Nephron (organoid): ENCODE results near the gene ANKRD13A.

ENCODE experiments used
- H3K27ac Mint-ChIP-seq, 3 experiments: 2 replicates each; pipeline ENCODE4 v1.8.0; 2020; ENCODE audit warnings: mixed read lengths in 3 of 3, mild to moderate bottlenecking in 2 of 3, moderate library complexity in 1 of 3
- H3K27me3 Mint-ChIP-seq: 2 replicates; pipeline ENCODE4 v1.8.0; 2021; ENCODE audit warnings: low read depth, mild to moderate bottlenecking, moderate library complexity, mixed read lengths
- H3K36me3 Mint-ChIP-seq: 2 replicates; pipeline ENCODE4 v1.8.0; 2020; ENCODE audit warnings: low read depth, mixed read lengths
- H3K4me1 Mint-ChIP-seq: 2 replicates; pipeline ENCODE4 v1.8.0; 2020; ENCODE audit warnings: mixed read lengths
- H3K4me3 Mint-ChIP-seq, 3 experiments: 2 replicates each; pipeline ENCODE4 v1.8.0; 2020; ENCODE audit warnings: mild to moderate bottlenecking in 3 of 3, mixed read lengths in 3 of 3, moderate library complexity in 2 of 3
- H3K9me3 Mint-ChIP-seq: 2 replicates; pipeline ENCODE4 v1.8.0; 2020; ENCODE audit warnings: mixed read lengths
- TF ChIP-seq, protein P1 (sequence below), 3 experiments: fragments of 200-600 bp; sonication (generic); IDR thresholded peaks; one replicate each; pipeline ENCODE4 v1.5.0; 2021; ENCODE audit warnings: antibody characterized with exemption in 3 of 3; ENCODE audit not compliant: unreplicated experiment in 3 of 3

Gene ANKRD13A

DNA sequence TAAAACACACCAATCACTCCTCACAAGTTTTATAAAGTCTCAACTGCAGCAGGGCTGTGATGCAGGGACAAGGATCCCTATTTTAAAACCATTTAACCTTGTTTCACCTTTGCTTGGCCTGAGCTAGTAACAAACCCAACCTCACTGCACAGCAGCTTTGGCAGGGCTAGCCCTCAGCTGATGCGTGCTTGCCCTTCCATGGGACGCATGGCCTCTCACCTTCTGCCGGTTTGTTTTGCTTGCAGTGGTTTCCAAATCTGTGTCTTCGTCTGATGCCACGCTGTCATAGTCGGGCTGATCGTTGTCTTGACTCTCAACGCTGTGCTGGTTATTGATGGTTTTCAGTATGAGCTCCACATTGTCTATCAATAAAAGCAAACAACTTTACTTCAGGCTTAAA lies 46.4 kb upstream of the ANKRD13A start:
- no peaks in the 10 kb centered on the region for H3K27me3 Mint-ChIP-seq
- no peak overlapping the region for H3K4me3 Mint-ChIP-seq
- H3K27ac Mint-ChIP-seq: peak overlapping the region; percentile 93 to 99 (median 97)
- TF ChIP-seq, protein P1, sequence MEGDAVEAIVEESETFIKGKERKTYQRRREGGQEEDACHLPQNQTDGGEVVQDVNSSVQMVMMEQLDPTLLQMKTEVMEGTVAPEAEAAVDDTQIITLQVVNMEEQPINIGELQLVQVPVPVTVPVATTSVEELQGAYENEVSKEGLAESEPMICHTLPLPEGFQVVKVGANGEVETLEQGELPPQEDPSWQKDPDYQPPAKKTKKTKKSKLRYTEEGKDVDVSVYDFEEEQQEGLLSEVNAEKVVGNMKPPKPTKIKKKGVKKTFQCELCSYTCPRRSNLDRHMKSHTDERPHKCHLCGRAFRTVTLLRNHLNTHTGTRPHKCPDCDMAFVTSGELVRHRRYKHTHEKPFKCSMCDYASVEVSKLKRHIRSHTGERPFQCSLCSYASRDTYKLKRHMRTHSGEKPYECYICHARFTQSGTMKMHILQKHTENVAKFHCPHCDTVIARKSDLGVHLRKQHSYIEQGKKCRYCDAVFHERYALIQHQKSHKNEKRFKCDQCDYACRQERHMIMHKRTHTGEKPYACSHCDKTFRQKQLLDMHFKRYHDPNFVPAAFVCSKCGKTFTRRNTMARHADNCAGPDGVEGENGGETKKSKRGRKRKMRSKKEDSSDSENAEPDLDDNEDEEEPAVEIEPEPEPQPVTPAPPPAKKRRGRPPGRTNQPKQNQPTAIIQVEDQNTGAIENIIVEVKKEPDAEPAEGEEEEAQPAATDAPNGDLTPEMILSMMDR (IDR thresholded peaks at IDR 0.05; ENCODE audit: unreplicated experiment in 3 of 3): no peak
- H3K4me1 Mint-ChIP-seq: peaks cover 53% of the 10 kb centered on the region
- peaks cover 60% of the 10 kb centered on the region for H3K36me3 Mint-ChIP-seq
- no peaks in the 10 kb centered on the region for H3K9me3 Mint-ChIP-seq

DNA sequence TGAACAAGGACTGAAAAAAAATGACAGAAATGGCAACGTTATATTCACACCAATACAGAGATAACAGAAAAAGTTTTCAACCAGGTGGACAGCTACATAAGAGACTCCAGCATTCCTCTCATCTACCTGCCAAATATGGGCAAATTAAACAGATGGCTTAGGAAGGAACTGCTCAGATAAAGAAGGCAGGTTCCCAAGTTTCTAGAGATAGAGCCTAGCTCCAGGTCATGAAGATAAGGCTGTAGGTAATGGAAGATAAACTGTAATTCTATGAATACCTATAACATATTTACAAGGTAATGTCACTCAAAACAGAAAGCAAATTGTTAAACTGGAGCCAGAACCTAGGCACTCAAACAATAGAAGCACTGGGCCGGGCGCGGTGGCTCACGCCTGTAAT lies 45.6 kb upstream of the ANKRD13A start:
- H3K27ac Mint-ChIP-seq: no peak overlapping the region
- peaks cover 46% of the 10 kb centered on the region for H3K4me1 Mint-ChIP-seq
- peaks cover 63% of the 10 kb centered on the region for H3K36me3 Mint-ChIP-seq
- H3K9me3 Mint-ChIP-seq: no peaks in the 10 kb centered on the region
- TF ChIP-seq, protein P1 (IDR thresholded peaks at IDR 0.05; ENCODE audit: unreplicated experiment in 3 of 3): no peak
- no peaks in the 10 kb centered on the region for H3K27me3 Mint-ChIP-seq
- no peak overlapping the region for H3K4me3 Mint-ChIP-seq

DNA sequence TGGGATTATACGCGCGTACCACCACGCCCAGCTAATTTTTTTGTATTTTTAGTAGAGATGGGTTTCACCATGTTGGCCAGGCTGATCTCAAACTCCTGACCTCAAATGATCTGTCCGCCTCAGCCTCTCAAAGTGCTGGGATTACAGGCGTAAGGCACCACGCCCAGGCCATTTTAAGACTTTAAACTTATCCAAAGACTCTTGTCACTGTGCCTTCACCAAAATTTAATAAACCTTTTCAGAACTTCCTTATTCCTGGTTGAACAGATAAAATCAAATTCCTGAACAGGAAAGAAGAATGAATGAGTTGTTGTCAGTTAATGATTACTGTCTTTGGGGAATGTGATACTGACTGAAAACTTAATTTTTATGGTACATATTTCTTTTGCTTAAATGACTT lies 40.9 kb upstream of the ANKRD13A start:
- H3K36me3 Mint-ChIP-seq: peaks cover 64% of the 10 kb centered on the region
- H3K4me1 Mint-ChIP-seq: no peaks in the 10 kb centered on the region
- H3K27me3 Mint-ChIP-seq: no peaks in the 10 kb centered on the region
- TF ChIP-seq, protein P1 (IDR thresholded peaks at IDR 0.05; ENCODE audit: unreplicated experiment in 3 of 3): no peak
- H3K27ac Mint-ChIP-seq: no peak overlapping the region
- no peaks in the 10 kb centered on the region for H3K9me3 Mint-ChIP-seq
- no peak overlapping the region for H3K4me3 Mint-ChIP-seq

DNA sequence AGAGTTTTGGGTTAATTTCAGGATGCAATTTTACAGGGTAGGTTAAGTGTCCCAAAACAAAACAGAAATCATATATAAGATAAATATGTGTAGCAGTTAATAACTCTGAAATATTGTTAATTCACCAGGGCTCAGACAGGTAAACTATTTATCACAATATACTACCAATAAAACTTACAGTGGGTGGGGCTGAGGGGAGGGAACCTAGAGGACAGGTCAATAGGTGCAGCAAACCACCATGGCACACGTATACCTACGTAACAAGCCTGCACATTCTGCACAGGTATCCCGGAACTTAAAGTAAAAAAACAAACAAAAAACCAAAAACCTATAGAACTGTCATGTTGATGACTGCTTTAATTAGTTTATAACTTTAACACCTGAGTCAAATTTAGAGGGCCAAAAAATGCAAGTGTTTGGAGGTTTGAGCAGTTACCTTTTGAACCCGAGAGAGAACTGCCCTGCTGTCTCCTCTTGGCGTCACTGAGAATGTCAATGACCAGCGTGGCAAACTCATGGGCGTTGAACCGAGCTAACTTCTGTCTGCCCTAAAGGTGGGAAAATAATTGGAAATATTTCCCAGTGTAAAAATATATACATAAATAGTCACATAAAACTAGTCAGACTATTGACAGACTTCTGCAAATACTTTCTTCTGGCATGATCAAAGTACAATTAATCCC lies 39.7 kb upstream of the ANKRD13A start:
- H3K9me3 Mint-ChIP-seq: no peaks in the 10 kb centered on the region
- no peaks in the 10 kb centered on the region for H3K27me3 Mint-ChIP-seq
- H3K4me3 Mint-ChIP-seq: no peak overlapping the region
- H3K27ac Mint-ChIP-seq: no peak overlapping the region
- no peaks in the 10 kb centered on the region for H3K4me1 Mint-ChIP-seq
- TF ChIP-seq, protein P1 (IDR thresholded peaks at IDR 0.05; ENCODE audit: unreplicated experiment in 3 of 3): no peak
- H3K36me3 Mint-ChIP-seq: peaks cover 62% of the 10 kb centered on the region

DNA sequence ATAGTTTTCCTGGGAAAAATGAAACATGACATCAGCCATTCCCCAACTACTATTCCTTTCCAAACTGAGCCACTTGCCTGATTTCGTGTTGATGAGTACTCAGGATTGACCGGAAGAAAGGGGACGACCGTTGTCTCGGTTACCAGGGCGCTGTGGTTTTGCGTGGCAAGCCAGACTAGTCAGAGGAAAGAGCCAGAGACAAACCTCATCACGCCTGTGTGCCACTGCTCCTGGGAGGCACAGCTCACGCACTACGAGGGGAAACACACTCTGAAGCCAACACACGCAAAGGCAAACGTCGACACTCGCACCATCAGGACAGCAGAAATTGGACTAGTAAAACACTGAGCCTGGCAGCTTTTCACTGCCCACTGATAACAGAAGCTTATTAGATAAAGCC lies 38.0 kb upstream of the ANKRD13A start:
- H3K27ac Mint-ChIP-seq: no peak overlapping the region
- H3K27me3 Mint-ChIP-seq: no peaks in the 10 kb centered on the region
- TF ChIP-seq, protein P1 (IDR thresholded peaks at IDR 0.05; ENCODE audit: unreplicated experiment in 3 of 3): no peak
- no peaks in the 10 kb centered on the region for H3K4me1 Mint-ChIP-seq
- peaks cover 66% of the 10 kb centered on the region for H3K36me3 Mint-ChIP-seq
- H3K4me3 Mint-ChIP-seq: no peak overlapping the region
- no peaks in the 10 kb centered on the region for H3K9me3 Mint-ChIP-seq

DNA sequence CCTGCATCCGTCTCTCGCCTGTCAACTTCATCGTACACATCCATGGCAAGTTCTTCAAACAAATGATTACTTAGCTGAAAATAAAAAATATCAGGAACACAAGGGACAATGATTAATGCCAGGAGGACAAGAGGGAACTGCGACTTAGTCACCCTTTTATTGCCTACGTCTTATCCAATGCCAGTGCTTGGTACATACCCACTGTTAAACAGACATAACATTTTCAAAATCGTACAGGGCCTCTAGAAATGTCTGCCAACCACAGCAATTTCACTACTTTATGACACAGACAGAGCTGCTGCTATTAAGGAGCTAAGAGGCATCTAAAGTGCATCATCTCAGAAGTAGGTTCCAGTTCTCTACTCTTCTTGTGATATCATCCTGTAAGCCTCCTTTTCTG lies 37.6 kb upstream of the ANKRD13A start:
- TF ChIP-seq, protein P1 (IDR thresholded peaks at IDR 0.05; ENCODE audit: unreplicated experiment in 3 of 3): no peak
- Mint-ChIP-seq H3K27ac (no peak overlapping the region), H3K4me3 (no peak overlapping the region), H3K36me3 (peaks cover 66% of the 10 kb centered on the region), H3K9me3 (no peaks in the 10 kb centered on the region), H3K4me1 (no peaks in the 10 kb centered on the region), H3K27me3 (no peaks in the 10 kb centered on the region)
